Panc1 (cell line): ENCODE measurements around the gene MAL.

Source experiments
- POLR2AphosphoS5 ChIP-seq: IDR thresholded peaks from 2 replicates; pipeline ENCODE4 v1.6.1; 2012; ENCODE audit warnings: mild to moderate bottlenecking, low read depth, low read length, moderate library complexity
- SIN3A ChIP-seq: IDR thresholded peaks from 2 replicates; pipeline ENCODE4 v1.6.1; 2012; ENCODE audit warnings: low read depth, mild to moderate bottlenecking, low read length, moderate library complexity, borderline replicate concordance; ENCODE audit not compliant: insufficient read depth
- TCF7L2 ChIP-seq: IDR thresholded peaks from 2 replicates; pipeline ENCODE4 v1.6.1; 2011; ENCODE audit warnings: mild to moderate bottlenecking, low read depth, low read length, inconsistent platforms
- TF ChIP-seq, protein P1 (sequence below): fragments of 450-650 bp; IDR thresholded peaks from 2 replicates; pipeline ENCODE4 v1.5.1; 2017; ENCODE audit warnings: mild to moderate bottlenecking
- TF ChIP-seq, protein P2 (sequence below), 2 experiments: IDR thresholded peaks; 2 replicates each; pipeline ENCODE4 v1.6.1; 2011 to 2012; ENCODE audit warnings: low read depth in 2 of 2, control low read depth in 1 of 2, low read length in 1 of 2, mild to moderate bottlenecking in 1 of 2, moderate library complexity in 1 of 2; ENCODE audit not compliant: insufficient read depth in 1 of 2

DNA sequence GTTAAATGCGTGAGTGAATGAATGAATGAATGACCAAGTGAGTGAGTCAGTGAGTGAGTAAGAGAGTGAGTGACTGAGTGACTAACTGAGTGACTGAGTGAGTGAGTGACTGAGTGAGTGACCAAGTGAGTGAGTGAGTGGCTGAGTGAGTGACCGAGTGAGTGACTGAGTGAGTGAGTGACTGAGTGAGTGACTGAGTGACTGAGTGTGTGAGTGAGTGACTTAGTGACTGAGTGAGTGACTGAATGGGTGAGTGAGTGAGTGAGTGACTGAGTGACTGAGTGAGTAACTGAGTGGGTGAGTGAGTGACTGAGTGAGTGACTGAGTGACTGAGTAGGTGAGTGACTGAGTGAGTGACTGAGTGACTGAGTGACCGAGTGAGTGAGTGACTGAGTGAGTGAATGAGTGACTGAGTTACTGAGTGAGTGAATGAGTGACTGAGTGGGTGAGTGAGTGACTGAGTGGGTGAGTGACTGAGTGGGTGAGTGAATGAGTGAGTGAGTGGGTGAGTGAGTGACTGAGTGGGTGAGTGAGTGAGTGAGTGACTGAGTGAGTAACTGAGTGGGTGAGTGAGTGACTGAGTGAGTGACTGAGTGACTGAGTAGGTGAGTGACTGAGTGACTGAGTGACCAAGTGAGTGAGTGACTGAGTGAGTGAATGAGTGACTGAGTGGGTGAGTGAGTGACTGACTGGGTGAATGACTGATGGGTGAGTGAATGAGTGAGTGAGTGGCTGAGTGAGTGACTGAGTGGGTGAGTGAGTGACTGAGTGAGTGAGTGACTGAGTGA is 11.3 kb downstream of the MAL start:
- TF ChIP-seq POLR2AphosphoS5 (no peak), SIN3A (no peak), TCF7L2 (no peak)
- TF ChIP-seq, protein P1, sequence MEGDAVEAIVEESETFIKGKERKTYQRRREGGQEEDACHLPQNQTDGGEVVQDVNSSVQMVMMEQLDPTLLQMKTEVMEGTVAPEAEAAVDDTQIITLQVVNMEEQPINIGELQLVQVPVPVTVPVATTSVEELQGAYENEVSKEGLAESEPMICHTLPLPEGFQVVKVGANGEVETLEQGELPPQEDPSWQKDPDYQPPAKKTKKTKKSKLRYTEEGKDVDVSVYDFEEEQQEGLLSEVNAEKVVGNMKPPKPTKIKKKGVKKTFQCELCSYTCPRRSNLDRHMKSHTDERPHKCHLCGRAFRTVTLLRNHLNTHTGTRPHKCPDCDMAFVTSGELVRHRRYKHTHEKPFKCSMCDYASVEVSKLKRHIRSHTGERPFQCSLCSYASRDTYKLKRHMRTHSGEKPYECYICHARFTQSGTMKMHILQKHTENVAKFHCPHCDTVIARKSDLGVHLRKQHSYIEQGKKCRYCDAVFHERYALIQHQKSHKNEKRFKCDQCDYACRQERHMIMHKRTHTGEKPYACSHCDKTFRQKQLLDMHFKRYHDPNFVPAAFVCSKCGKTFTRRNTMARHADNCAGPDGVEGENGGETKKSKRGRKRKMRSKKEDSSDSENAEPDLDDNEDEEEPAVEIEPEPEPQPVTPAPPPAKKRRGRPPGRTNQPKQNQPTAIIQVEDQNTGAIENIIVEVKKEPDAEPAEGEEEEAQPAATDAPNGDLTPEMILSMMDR = no peak
- TF ChIP-seq, protein P2, sequence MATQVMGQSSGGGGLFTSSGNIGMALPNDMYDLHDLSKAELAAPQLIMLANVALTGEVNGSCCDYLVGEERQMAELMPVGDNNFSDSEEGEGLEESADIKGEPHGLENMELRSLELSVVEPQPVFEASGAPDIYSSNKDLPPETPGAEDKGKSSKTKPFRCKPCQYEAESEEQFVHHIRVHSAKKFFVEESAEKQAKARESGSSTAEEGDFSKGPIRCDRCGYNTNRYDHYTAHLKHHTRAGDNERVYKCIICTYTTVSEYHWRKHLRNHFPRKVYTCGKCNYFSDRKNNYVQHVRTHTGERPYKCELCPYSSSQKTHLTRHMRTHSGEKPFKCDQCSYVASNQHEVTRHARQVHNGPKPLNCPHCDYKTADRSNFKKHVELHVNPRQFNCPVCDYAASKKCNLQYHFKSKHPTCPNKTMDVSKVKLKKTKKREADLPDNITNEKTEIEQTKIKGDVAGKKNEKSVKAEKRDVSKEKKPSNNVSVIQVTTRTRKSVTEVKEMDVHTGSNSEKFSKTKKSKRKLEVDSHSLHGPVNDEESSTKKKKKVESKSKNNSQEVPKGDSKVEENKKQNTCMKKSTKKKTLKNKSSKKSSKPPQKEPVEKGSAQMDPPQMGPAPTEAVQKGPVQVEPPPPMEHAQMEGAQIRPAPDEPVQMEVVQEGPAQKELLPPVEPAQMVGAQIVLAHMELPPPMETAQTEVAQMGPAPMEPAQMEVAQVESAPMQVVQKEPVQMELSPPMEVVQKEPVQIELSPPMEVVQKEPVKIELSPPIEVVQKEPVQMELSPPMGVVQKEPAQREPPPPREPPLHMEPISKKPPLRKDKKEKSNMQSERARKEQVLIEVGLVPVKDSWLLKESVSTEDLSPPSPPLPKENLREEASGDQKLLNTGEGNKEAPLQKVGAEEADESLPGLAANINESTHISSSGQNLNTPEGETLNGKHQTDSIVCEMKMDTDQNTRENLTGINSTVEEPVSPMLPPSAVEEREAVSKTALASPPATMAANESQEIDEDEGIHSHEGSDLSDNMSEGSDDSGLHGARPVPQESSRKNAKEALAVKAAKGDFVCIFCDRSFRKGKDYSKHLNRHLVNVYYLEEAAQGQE (IDR thresholded peaks at IDR 0.05; ENCODE audit: insufficient read depth in 1 of 2, low read depth in 2 of 2, low read length in 1 of 2) = no peak
